ENCODE data around the gene HDAC1. TPM values are rescaled to one million over a fixed set of nuclear protein-coding genes. Genes with fewer than 3 reads are reported as not detected.

HDAC1 gene
- total and polyA plus RNA-seq, 2 of the 8 experiments (the other 6 are each of a cell fraction or from before 2014, with no cell fraction given) = 111 to 125 TPM

- TF ChIP-seq CHD7 (IDR thresholded peaks at IDR 0.05; ENCODE audit: insufficient replicate concordance, low read length) (no peak), CBX8 (IDR thresholded peaks at IDR 0.05; ENCODE audit: borderline replicate concordance, low read depth, low read length) (no peak), ATF3 (IDR thresholded peaks at IDR 0.05; ENCODE audit: insufficient read depth, low read depth, low read length) (no peak), TBP (IDR thresholded peaks at IDR 0.05; ENCODE audit: low read depth, low read length) (no peak), FOSL1 (IDR thresholded peaks at IDR 0.05; ENCODE audit: insufficient read depth, low read depth, low read length) (no peak), BCL11A (IDR thresholded peaks at IDR 0.05; ENCODE audit: low read depth in 2 of 2, low read length in 2 of 2) (no peak), CHD2 (IDR thresholded peaks at IDR 0.05; ENCODE audit: low read length) (no peak), RAD21 (IDR thresholded peaks at IDR 0.05 in 1 of 2, conservative IDR thresholded peaks at IDR 0.05 in 1 of 2; ENCODE audit: low read depth in 2 of 2, low read length in 2 of 2) (no peak), SP2 (IDR thresholded peaks at IDR 0.05; ENCODE audit: low read length) (no peak), BRCA1 (IDR thresholded peaks at IDR 0.05; ENCODE audit: low read depth, low read length) (no peak)
Measured at GRCh38 chr1:32353886-32354570, 62.1 kb downstream of the HDAC1 start (continued).
